ENCODE results near the gene ATAT1. TPM values are rescaled to one million over a fixed set of nuclear protein-coding genes. Genes with fewer than 3 reads are reported as not detected.
A peak's percentile ranks its signal among the peaks of the same experiment; 100 is the strongest.

The ATAT1 gene
- total and polyA plus RNA-seq, 9 of the 15 experiments (the other 6 are each of a cell fraction or from before 2014, with no cell fraction given), result 0.65 to 5.8 (median 1.6) TPM

DNA sequence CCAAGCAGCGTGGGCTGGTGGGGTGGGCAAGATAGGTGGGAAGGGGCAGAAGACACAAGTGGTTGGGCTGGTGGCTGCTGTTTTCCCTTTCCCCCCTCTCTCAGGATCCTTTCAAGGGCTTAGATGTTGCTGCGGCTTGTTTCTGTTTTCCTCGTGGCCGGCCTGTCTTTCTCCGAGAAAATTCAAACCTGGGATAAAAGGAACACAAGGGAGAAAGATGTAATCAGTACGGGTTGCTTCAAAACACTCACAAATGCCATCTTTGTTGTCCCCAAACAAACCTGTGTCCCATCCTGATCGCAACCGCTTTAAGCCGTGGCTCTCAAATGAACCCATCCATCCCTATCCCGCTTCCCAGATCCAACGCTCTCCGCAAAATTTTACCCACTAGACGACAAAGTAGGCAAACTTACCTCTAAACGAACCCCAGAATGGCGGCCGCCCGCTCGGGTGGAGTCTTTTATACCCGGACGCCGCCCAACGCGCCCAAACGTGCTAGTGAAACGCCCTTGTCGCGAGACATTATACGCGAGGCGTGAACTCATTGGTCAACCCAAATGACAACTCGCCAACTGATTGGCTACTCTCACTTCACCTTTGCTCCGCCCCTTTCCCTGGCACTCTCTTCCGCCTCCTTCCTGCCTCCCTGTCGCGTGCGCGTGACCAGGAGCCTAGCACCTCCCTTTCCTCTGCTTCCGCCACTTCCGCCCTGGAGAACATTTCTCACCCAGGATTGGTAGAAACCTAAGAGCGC, 9.7 kb upstream of the ATAT1 start, which contains the start of gene PPP1R10 (continued):
- TF ChIP-seq, protein P1, sequence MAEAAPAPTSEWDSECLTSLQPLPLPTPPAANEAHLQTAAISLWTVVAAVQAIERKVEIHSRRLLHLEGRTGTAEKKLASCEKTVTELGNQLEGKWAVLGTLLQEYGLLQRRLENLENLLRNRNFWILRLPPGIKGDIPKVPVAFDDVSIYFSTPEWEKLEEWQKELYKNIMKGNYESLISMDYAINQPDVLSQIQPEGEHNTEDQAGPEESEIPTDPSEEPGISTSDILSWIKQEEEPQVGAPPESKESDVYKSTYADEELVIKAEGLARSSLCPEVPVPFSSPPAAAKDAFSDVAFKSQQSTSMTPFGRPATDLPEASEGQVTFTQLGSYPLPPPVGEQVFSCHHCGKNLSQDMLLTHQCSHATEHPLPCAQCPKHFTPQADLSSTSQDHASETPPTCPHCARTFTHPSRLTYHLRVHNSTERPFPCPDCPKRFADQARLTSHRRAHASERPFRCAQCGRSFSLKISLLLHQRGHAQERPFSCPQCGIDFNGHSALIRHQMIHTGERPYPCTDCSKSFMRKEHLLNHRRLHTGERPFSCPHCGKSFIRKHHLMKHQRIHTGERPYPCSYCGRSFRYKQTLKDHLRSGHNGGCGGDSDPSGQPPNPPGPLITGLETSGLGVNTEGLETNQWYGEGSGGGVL (CRISPR knock-in tag; IDR thresholded peaks at IDR 0.05), result no peak
- TF ChIP-seq, protein P2, sequence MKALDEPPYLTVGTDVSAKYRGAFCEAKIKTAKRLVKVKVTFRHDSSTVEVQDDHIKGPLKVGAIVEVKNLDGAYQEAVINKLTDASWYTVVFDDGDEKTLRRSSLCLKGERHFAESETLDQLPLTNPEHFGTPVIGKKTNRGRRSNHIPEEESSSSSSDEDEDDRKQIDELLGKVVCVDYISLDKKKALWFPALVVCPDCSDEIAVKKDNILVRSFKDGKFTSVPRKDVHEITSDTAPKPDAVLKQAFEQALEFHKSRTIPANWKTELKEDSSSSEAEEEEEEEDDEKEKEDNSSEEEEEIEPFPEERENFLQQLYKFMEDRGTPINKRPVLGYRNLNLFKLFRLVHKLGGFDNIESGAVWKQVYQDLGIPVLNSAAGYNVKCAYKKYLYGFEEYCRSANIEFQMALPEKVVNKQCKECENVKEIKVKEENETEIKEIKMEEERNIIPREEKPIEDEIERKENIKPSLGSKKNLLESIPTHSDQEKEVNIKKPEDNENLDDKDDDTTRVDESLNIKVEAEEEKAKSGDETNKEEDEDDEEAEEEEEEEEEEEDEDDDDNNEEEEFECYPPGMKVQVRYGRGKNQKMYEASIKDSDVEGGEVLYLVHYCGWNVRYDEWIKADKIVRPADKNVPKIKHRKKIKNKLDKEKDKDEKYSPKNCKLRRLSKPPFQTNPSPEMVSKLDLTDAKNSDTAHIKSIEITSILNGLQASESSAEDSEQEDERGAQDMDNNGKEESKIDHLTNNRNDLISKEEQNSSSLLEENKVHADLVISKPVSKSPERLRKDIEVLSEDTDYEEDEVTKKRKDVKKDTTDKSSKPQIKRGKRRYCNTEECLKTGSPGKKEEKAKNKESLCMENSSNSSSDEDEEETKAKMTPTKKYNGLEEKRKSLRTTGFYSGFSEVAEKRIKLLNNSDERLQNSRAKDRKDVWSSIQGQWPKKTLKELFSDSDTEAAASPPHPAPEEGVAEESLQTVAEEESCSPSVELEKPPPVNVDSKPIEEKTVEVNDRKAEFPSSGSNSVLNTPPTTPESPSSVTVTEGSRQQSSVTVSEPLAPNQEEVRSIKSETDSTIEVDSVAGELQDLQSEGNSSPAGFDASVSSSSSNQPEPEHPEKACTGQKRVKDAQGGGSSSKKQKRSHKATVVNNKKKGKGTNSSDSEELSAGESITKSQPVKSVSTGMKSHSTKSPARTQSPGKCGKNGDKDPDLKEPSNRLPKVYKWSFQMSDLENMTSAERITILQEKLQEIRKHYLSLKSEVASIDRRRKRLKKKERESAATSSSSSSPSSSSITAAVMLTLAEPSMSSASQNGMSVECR (CRISPR knock-in tag; IDR thresholded peaks at IDR 0.05), result no peak; the same call in 1 of the 2 replicates
- TF ChIP-seq ZFP30 (CRISPR knock-in tag; IDR thresholded peaks at IDR 0.05; ENCODE audit: borderline replicate concordance) (peak; percentile 74; the same call in 1 of the 2 replicates), BCL6 (CRISPR knock-in tag; IDR thresholded peaks at IDR 0.05) (no peak), TCF3 (CRISPR knock-in tag; IDR thresholded peaks at IDR 0.05) (peak; percentile 27), ZFP36 (IDR thresholded peaks at IDR 0.05; ENCODE audit: low read depth, low read length, partially characterized antibody) (peak; percentile 22), PHF21A (IDR thresholded peaks at IDR 0.05; ENCODE audit: borderline replicate concordance, low read depth) (no peak), NCOA4 (IDR thresholded peaks at IDR 0.05; ENCODE audit: partially characterized antibody) (peak; percentile 73), HDAC3 (IDR thresholded peaks at IDR 0.05; ENCODE audit: borderline replicate concordance, partially characterized antibody) (peak; percentile 37), CEBPB (tag; IDR thresholded peaks at IDR 0.05) (no peak), ZSCAN32 (CRISPR knock-in tag; IDR thresholded peaks at IDR 0.05) (peak; percentile 87), HOXB6 (CRISPR knock-in tag; IDR thresholded peaks at IDR 0.05; ENCODE audit: borderline replicate concordance) (peak; percentile 94), ESRRB (CRISPR knock-in tag; IDR thresholded peaks at IDR 0.05; ENCODE audit: borderline replicate concordance) (peak; percentile 85)
- TF ChIP-seq, protein P3, sequence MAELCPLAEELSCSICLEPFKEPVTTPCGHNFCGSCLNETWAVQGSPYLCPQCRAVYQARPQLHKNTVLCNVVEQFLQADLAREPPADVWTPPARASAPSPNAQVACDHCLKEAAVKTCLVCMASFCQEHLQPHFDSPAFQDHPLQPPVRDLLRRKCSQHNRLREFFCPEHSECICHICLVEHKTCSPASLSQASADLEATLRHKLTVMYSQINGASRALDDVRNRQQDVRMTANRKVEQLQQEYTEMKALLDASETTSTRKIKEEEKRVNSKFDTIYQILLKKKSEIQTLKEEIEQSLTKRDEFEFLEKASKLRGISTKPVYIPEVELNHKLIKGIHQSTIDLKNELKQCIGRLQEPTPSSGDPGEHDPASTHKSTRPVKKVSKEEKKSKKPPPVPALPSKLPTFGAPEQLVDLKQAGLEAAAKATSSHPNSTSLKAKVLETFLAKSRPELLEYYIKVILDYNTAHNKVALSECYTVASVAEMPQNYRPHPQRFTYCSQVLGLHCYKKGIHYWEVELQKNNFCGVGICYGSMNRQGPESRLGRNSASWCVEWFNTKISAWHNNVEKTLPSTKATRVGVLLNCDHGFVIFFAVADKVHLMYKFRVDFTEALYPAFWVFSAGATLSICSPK (IDR thresholded peaks at IDR 0.05; ENCODE audit: borderline replicate concordance), result peak; percentile 77; the same call in 1 of the 2 replicates
- TF ChIP-seq, protein P4, sequence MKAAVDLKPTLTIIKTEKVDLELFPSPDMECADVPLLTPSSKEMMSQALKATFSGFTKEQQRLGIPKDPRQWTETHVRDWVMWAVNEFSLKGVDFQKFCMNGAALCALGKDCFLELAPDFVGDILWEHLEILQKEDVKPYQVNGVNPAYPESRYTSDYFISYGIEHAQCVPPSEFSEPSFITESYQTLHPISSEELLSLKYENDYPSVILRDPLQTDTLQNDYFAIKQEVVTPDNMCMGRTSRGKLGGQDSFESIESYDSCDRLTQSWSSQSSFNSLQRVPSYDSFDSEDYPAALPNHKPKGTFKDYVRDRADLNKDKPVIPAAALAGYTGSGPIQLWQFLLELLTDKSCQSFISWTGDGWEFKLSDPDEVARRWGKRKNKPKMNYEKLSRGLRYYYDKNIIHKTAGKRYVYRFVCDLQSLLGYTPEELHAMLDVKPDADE (conservative IDR thresholded peaks at IDR 0.05; ENCODE audit: control insufficient read depth, low read depth, low read length), result peak; percentile 95
- TF ChIP-seq, protein P5, sequence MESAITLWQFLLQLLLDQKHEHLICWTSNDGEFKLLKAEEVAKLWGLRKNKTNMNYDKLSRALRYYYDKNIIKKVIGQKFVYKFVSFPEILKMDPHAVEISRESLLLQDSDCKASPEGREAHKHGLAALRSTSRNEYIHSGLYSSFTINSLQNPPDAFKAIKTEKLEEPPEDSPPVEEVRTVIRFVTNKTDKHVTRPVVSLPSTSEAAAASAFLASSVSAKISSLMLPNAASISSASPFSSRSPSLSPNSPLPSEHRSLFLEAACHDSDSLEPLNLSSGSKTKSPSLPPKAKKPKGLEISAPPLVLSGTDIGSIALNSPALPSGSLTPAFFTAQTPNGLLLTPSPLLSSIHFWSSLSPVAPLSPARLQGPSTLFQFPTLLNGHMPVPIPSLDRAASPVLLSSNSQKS (CRISPR knock-in tag; IDR thresholded peaks at IDR 0.05), result peak; percentile 93

All from K562 (cell line).